ENCODE results near the gene RAI1.

The RAI1 gene

DNA sequence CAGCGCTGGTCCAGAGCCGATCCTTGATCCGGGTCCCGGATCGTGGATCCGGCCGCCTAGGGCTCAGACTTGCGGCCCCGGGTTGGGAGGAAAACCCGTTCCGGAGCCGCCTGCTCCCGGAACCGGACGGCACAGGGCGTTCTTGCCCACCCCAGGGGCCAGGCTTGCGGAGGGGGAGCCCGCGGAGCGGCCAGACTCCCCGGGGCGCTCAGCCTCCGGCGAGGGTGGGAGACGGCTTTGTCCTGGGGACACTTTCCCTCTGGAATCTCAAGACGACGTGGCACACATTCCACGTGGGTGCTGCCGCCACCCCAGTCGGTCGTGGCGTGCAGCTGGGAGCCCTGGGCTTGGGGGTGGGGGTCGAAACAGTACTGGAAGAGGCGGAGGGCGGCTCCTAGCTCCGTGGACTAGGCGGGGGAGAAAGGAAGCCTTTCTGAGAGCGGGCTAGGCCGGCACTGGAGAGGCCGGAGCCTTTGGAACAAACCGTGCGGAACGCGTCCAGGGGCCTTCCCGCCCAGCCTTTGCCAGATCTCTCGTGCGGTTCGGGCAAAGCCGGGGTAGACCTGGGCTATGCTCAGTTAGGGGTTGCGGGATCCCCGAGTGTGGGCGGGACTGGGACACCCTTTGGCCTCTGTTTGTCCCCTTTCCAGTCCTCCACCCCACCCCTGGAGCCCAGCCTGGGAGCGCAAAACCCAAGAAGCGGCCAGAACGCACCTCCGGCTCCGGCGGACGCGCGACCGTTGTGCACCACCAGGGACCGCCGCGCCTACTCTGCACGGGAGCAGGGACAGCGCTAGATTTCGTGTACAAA is 129.0 kb downstream of the RAI1 start (continued):
- TF ChIP-seq ZNF174 (tag by site-specific recombination; IDR thresholded peaks at IDR 0.05) (no peak), ZNF350 (tag by site-specific recombination; IDR thresholded peaks at IDR 0.05) (no peak), ZNF548 (tag by site-specific recombination; IDR thresholded peaks at IDR 0.05) (no peak), ZNF610 (tag by site-specific recombination; IDR thresholded peaks at IDR 0.05; ENCODE audit: borderline replicate concordance) (no peak), ZEB2 (tag by site-specific recombination; IDR thresholded peaks at IDR 0.05) (0 out of 2 replicates have a peak, but pooled peaks have one; percentile 32), ZNF423 (tag by site-specific recombination; IDR thresholded peaks at IDR 0.05) (no peak), ZNF501 (tag by site-specific recombination; IDR thresholded peaks at IDR 0.05) (no peak), ZBTB20 (tag by site-specific recombination; IDR thresholded peaks at IDR 0.05) (no peak), BCL11B (tag by site-specific recombination; IDR thresholded peaks at IDR 0.05; ENCODE audit: low read depth) (no peak), ZNF777 (tag by site-specific recombination; IDR thresholded peaks at IDR 0.05; ENCODE audit: borderline replicate concordance) (no peak), ZNF785 (tag by site-specific recombination; IDR thresholded peaks at IDR 0.05) (no peak), ZNF514 (tag by site-specific recombination; IDR thresholded peaks at IDR 0.05) (no peak), ZNF558 (tag by site-specific recombination; IDR thresholded peaks at IDR 0.05) (no peak), ZNF140 (tag by site-specific recombination; IDR thresholded peaks at IDR 0.05) (no peak), MEIS1 (CRISPR knock-in tag; IDR thresholded peaks at IDR 0.05; ENCODE audit: borderline replicate concordance) (no peak), IKZF3 (tag by site-specific recombination; IDR thresholded peaks at IDR 0.05) (peak; percentile 69)
- TF ChIP-seq, protein P1, sequence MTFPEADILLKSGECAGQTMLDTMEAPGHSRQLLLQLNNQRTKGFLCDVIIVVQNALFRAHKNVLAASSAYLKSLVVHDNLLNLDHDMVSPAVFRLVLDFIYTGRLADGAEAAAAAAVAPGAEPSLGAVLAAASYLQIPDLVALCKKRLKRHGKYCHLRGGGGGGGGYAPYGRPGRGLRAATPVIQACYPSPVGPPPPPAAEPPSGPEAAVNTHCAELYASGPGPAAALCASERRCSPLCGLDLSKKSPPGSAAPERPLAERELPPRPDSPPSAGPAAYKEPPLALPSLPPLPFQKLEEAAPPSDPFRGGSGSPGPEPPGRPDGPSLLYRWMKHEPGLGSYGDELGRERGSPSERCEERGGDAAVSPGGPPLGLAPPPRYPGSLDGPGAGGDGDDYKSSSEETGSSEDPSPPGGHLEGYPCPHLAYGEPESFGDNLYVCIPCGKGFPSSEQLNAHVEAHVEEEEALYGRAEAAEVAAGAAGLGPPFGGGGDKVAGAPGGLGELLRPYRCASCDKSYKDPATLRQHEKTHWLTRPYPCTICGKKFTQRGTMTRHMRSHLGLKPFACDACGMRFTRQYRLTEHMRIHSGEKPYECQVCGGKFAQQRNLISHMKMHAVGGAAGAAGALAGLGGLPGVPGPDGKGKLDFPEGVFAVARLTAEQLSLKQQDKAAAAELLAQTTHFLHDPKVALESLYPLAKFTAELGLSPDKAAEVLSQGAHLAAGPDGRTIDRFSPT (tag by site-specific recombination; IDR thresholded peaks at IDR 0.05) = peak; percentile 57; the same call in 1 of the 2 replicates
- TF ChIP-seq, protein P2, sequence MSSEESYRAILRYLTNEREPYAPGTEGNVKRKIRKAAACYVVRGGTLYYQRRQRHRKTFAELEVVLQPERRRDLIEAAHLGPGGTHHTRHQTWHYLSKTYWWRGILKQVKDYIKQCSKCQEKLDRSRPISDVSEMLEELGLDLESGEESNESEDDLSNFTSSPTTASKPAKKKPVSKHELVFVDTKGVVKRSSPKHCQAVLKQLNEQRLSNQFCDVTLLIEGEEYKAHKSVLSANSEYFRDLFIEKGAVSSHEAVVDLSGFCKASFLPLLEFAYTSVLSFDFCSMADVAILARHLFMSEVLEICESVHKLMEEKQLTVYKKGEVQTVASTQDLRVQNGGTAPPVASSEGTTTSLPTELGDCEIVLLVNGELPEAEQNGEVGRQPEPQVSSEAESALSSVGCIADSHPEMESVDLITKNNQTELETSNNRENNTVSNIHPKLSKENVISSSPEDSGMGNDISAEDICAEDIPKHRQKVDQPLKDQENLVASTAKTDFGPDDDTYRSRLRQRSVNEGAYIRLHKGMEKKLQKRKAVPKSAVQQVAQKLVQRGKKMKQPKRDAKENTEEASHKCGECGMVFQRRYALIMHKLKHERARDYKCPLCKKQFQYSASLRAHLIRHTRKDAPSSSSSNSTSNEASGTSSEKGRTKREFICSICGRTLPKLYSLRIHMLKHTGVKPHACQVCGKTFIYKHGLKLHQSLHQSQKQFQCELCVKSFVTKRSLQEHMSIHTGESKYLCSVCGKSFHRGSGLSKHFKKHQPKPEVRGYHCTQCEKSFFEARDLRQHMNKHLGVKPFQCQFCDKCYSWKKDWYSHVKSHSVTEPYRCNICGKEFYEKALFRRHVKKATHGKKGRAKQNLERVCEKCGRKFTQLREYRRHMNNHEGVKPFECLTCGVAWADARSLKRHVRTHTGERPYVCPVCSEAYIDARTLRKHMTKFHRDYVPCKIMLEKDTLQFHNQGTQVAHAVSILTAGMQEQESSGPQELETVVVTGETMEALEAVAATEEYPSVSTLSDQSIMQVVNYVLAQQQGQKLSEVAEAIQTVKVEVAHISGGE (tag by site-specific recombination; conservative IDR thresholded peaks at IDR 0.05; ENCODE audit: low read depth) = no peak
- TF ChIP-seq, protein P3, sequence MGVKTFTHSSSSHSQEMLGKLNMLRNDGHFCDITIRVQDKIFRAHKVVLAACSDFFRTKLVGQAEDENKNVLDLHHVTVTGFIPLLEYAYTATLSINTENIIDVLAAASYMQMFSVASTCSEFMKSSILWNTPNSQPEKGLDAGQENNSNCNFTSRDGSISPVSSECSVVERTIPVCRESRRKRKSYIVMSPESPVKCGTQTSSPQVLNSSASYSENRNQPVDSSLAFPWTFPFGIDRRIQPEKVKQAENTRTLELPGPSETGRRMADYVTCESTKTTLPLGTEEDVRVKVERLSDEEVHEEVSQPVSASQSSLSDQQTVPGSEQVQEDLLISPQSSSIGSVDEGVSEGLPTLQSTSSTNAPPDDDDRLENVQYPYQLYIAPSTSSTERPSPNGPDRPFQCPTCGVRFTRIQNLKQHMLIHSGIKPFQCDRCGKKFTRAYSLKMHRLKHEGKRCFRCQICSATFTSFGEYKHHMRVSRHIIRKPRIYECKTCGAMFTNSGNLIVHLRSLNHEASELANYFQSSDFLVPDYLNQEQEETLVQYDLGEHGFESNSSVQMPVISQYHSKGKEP (tag by site-specific recombination; IDR thresholded peaks at IDR 0.05) = no peak
- TF ChIP-seq, protein P4, sequence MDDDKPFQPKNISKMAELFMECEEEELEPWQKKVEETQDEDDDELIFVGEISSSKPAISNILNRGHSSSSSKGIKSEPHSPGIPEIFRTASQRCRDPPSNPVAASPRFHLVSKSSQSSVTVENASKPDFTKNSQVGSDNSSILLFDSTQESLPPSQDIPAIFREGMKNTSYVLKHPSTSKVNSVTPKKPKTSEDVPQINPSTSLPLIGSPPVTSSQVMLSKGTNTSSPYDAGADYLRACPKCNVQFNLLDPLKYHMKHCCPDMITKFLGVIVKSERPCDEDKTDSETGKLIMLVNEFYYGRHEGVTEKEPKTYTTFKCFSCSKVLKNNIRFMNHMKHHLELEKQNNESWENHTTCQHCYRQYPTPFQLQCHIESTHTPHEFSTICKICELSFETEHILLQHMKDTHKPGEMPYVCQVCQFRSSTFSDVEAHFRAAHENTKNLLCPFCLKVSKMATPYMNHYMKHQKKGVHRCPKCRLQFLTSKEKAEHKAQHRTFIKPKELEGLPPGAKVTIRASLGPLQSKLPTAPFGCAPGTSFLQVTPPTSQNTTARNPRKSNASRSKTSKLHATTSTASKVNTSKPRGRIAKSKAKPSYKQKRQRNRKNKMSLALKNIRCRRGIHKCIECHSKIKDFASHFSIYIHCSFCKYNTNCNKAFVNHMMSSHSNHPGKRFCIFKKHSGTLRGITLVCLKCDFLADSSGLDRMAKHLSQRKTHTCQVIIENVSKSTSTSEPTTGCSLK (tag by site-specific recombination; IDR thresholded peaks at IDR 0.05) = no peak
- TF ChIP-seq, protein P5, sequence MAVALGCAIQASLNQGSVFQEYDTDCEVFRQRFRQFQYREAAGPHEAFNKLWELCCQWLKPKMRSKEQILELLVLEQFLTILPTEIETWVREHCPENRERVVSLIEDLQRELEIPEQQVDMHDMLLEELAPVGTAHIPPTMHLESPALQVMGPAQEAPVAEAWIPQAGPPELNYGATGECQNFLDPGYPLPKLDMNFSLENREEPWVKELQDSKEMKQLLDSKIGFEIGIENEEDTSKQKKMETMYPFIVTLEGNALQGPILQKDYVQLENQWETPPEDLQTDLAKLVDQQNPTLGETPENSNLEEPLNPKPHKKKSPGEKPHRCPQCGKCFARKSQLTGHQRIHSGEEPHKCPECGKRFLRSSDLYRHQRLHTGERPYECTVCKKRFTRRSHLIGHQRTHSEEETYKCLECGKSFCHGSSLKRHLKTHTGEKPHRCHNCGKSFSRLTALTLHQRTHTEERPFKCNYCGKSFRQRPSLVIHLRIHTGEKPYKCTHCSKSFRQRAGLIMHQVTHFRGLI (tag by site-specific recombination; IDR thresholded peaks at IDR 0.05) = no peak
- TF ChIP-seq, protein P6, sequence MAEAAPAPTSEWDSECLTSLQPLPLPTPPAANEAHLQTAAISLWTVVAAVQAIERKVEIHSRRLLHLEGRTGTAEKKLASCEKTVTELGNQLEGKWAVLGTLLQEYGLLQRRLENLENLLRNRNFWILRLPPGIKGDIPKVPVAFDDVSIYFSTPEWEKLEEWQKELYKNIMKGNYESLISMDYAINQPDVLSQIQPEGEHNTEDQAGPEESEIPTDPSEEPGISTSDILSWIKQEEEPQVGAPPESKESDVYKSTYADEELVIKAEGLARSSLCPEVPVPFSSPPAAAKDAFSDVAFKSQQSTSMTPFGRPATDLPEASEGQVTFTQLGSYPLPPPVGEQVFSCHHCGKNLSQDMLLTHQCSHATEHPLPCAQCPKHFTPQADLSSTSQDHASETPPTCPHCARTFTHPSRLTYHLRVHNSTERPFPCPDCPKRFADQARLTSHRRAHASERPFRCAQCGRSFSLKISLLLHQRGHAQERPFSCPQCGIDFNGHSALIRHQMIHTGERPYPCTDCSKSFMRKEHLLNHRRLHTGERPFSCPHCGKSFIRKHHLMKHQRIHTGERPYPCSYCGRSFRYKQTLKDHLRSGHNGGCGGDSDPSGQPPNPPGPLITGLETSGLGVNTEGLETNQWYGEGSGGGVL (tag by site-specific recombination; IDR thresholded peaks at IDR 0.05) = no peak
- TF ChIP-seq, protein P7, sequence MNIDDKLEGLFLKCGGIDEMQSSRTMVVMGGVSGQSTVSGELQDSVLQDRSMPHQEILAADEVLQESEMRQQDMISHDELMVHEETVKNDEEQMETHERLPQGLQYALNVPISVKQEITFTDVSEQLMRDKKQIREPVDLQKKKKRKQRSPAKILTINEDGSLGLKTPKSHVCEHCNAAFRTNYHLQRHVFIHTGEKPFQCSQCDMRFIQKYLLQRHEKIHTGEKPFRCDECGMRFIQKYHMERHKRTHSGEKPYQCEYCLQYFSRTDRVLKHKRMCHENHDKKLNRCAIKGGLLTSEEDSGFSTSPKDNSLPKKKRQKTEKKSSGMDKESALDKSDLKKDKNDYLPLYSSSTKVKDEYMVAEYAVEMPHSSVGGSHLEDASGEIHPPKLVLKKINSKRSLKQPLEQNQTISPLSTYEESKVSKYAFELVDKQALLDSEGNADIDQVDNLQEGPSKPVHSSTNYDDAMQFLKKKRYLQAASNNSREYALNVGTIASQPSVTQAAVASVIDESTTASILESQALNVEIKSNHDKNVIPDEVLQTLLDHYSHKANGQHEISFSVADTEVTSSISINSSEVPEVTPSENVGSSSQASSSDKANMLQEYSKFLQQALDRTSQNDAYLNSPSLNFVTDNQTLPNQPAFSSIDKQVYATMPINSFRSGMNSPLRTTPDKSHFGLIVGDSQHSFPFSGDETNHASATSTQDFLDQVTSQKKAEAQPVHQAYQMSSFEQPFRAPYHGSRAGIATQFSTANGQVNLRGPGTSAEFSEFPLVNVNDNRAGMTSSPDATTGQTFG (tag by site-specific recombination; IDR thresholded peaks at IDR 0.05; ENCODE audit: borderline replicate concordance) = no peak

Data from HEK293 (cell line).